T follicular helper cell (primary cell): ENCODE results near the gene CHAF1A.

Experiments used
- DNase-seq: peaks from one replicate; pipeline ENCODE4 v3.0.0-alpha.2; 2020; ENCODE audit warnings: low read depth

The CHAF1A gene

GRCh38 chr19:4456476-4456842, 54.0 kb downstream of the CHAF1A start:
- DNase-seq = no peak

GRCh38 chr19:4456843-4457653, 54.6 kb downstream of the CHAF1A start:
- DNase-seq = peak; percentile 40

- peak; percentile 98 for DNase-seq
Measured at GRCh38 chr19:4457654-4458395, 55.4 kb downstream of the CHAF1A start, which contains the start of gene UBXN6. UBXN6 (minus strand) TSS chr19:4457794; CDS start chr19:4457697, 97 bp downstream.

- DNase-seq = no peak
Measured at GRCh38 chr19:4464815-4465581, 62.6 kb downstream of the CHAF1A start.

GRCh38 chr19:4467835-4468234, 65.4 kb downstream of the CHAF1A start:
- no peak for DNase-seq

GRCh38 chr19:4471403-4472173, 69.1 kb downstream of the CHAF1A start:
- peak; percentile 96 for DNase-seq

- DNase-seq = no peak
Measured at GRCh38 chr19:4472174-4472974, 69.9 kb downstream of the CHAF1A start, which contains the start of gene HDGFL2. HDGFL2 (plus strand) TSS chr19:4472297; CDS start chr19:4472351, 54 bp downstream.

GRCh38 chr19:4473011-4473762, 70.7 kb downstream of the CHAF1A start:
- no peak for DNase-seq

GRCh38 chr19:4473763-4474513, 71.5 kb downstream of the CHAF1A start:
- DNase-seq = no peak

- DNase-seq = no peak
Measured at GRCh38 chr19:4474514-4475022, 72.1 kb downstream of the CHAF1A start.

- no peak for DNase-seq
Measured at GRCh38 chr19:4477034-4477801, 74.8 kb downstream of the CHAF1A start.

GRCh38 chr19:4482721-4483364, 80.4 kb downstream of the CHAF1A start:
- no peak for DNase-seq

GRCh38 chr19:4483385-4483784, 80.9 kb downstream of the CHAF1A start:
- DNase-seq = no peak

GRCh38 chr19:4487572-4487971, 85.1 kb downstream of the CHAF1A start:
- no peak for DNase-seq

GRCh38 chr19:4488496-4488895, 86.1 kb downstream of the CHAF1A start:
- DNase-seq = no peak

GRCh38 chr19:4491446-4491845, 89.0 kb downstream of the CHAF1A start:
- DNase-seq = no peak

GRCh38 chr19:4492337-4493103, 90.1 kb downstream of the CHAF1A start:
- no peak for DNase-seq
